Panc1 (cell line): Measurements from ENCODE around the gene TTLL6. TPM values are rescaled to one million over a fixed set of nuclear protein-coding genes. Genes with fewer than 3 reads are reported as not detected.

Source experiments
- ATAC-seq: fragments of 200-7000 bp; cut with Tn5 transposase; 2 replicates; pipeline ENCODE4 v1.9.1; 2020; ENCODE audit warnings: mild to moderate bottlenecking, moderate library complexity
- BruUV-seq: library from RNA; stranded (reverse); fragments of 400-500 nt; replicated peaks from 2 replicates; lab custom pipeline; 2021; lab: Mats Ljungman, UMichigan
- CTCF ChIA-PET: fragments of 300-600 bp; sonication (Branson Sonifier 250); formaldehyde crosslinking; loops from one replicate; lab custom pipeline; 2022; ENCODE audit warnings: antibody characterized with exemption; lab: Charles Lee
- POLR2A ChIA-PET: fragments of 300-600 bp; sonication (Branson Sonifier 250); formaldehyde crosslinking; loops from one replicate; lab custom pipeline; 2022; ENCODE audit warnings: antibody characterized with exemption; lab: Charles Lee
- DNase-seq: peaks from one replicate; pipeline ENCODE4 v3.0.0-alpha.2; 2010; ENCODE audit warnings: low read depth, low spot score
- H3K27ac ChIP-seq: 2 replicates; pipeline ENCODE4 v1.5.1; 2011; ENCODE audit warnings: mild to moderate bottlenecking, low read length, inconsistent platforms
- H3K27me3 ChIP-seq: fragments of 200-500 bp; sonication (Bioruptor generic); 2 replicates; pipeline ENCODE4 v1.6.0; 2014; ENCODE audit warnings: low read length, inconsistent platforms; ENCODE audit not compliant: control insufficient read depth, insufficient read depth
- H3K36me3 ChIP-seq: fragments of 200-500 bp; sonication (Bioruptor generic); 2 replicates; pipeline ENCODE4 v1.5.1; 2014; ENCODE audit warnings: inconsistent platforms, mild to moderate bottlenecking, low read length, moderate library complexity; ENCODE audit not compliant: control insufficient read depth, insufficient read depth
- H3K4me1 ChIP-seq: 2 replicates; pipeline ENCODE4 v1.5.1; 2011; ENCODE audit warnings: inconsistent platforms, mild to moderate bottlenecking, low read length, moderate library complexity; ENCODE audit not compliant: control insufficient read depth, insufficient read depth
- H3K4me3 ChIP-seq, 2 experiments: 2 replicates each; pipeline ENCODE4 v1.5.1; 2011 to 2012; ENCODE audit warnings: low read depth in 2 of 2, low read length in 2 of 2, mild to moderate bottlenecking in 2 of 2, inconsistent platforms in 1 of 2, moderate library complexity in 1 of 2
- H3K9me3 ChIP-seq: fragments of 200-500 bp; sonication (Bioruptor generic); 2 replicates; pipeline ENCODE4 v1.5.1; 2014; ENCODE audit warnings: low read depth, mild to moderate bottlenecking, inconsistent platforms, low read length, moderate library complexity; ENCODE audit not compliant: control insufficient read depth, insufficient read depth
- CTCF ChIP-seq: fragments of 450-650 bp; IDR thresholded peaks from 2 replicates; pipeline ENCODE4 v1.5.1; 2017; ENCODE audit warnings: mild to moderate bottlenecking
- POLR2AphosphoS5 ChIP-seq: IDR thresholded peaks from 2 replicates; pipeline ENCODE4 v1.6.1; 2012; ENCODE audit warnings: mild to moderate bottlenecking, low read depth, low read length, moderate library complexity
- REST ChIP-seq, 2 experiments: IDR thresholded peaks; 2 replicates each; pipeline ENCODE4 v1.6.1; 2011 to 2012; ENCODE audit warnings: low read depth in 2 of 2, control low read depth in 1 of 2, low read length in 1 of 2, mild to moderate bottlenecking in 1 of 2, moderate library complexity in 1 of 2; ENCODE audit not compliant: insufficient read depth in 1 of 2
- SIN3A ChIP-seq: IDR thresholded peaks from 2 replicates; pipeline ENCODE4 v1.6.1; 2012; ENCODE audit warnings: low read depth, mild to moderate bottlenecking, low read length, moderate library complexity, borderline replicate concordance; ENCODE audit not compliant: insufficient read depth
- TCF7L2 ChIP-seq: IDR thresholded peaks from 2 replicates; pipeline ENCODE4 v1.6.1; 2011; ENCODE audit warnings: mild to moderate bottlenecking, low read depth, low read length, inconsistent platforms
- in situ Hi-C: cut with HindIII; loops from 2 replicates; pipeline ENCODE4 v1.10.0; 2016; ENCODE audit warnings: low sequenced_read_pairs, low pct_unique_long_range_greater_than_20kb
- intact Hi-C: fragments of 100-400 bp; cut with micrococcal nuclease; formaldehyde crosslinking; loops from one replicate; pipeline ENCODE4 v1.10.0; 2022; ENCODE audit not compliant: unreplicated experiment
- total RNA-seq: library from RNA; stranded (reverse); gene quantifications from one replicate; pipeline ENCODE4 v1.2.1, GENCODE V29; 2021; ENCODE audit not compliant: unreplicated experiment

Gene TTLL6
- total RNA-seq, 1 experiment from 2014 or later: 2.5 TPM

- ATAC-seq (no peak), DNase-seq (no peak)
- Histone ChIP-seq H3K27ac (no peak overlapping the region), H3K27me3 (no peaks in the 10 kb centered on the region), H3K36me3 (no peaks in the 10 kb centered on the region), H3K4me3 (no peak overlapping the region), H3K4me1 (no peaks in the 10 kb centered on the region), H3K9me3 (no peaks in the 10 kb centered on the region)
- intact Hi-C loops (no loop called here), in situ Hi-C loops (no loop called here)
- no peak for TF ChIP-seq POLR2AphosphoS5
- no peak for TF ChIP-seq CTCF
- no peak for TF ChIP-seq REST (IDR thresholded peaks at IDR 0.05; ENCODE audit: insufficient read depth in 1 of 2, low read depth in 2 of 2, low read length in 1 of 2)
- no peak for TF ChIP-seq TCF7L2
- TF ChIP-seq SIN3A: no peak
- ChIA-PET CTCF (no interaction called here), POLR2A (no interaction called here)
- no TSS peak for BruUV-seq
These were observed 46.1 kb downstream of the TTLL6 start for GRCh38 chr17:48770954-48771353.

- ChIA-PET CTCF (interaction anchor here (0.5 to 1.3 kb wide), 3 partner anchors 31 to 110 kb away, joined by 3 to 8 read pairs (median 4); no protein-coding TSS in a partner anchor), POLR2A (no interaction called here)
- H3K9me3 ChIP-seq: no peaks in the 10 kb centered on the region
- no TSS peak for BruUV-seq
- H3K27me3 ChIP-seq: no peaks in the 10 kb centered on the region
- no peaks in the 10 kb centered on the region for H3K4me1 ChIP-seq
- DNase-seq (no peak), ATAC-seq (no peak)
- no peak overlapping the region for H3K4me3 ChIP-seq
- in situ Hi-C loops (no loop called here), intact Hi-C loops (no loop called here)
- no peak for TF ChIP-seq TCF7L2
- TF ChIP-seq CTCF: no peak
- no peak for TF ChIP-seq REST (IDR thresholded peaks at IDR 0.05; ENCODE audit: insufficient read depth in 1 of 2, low read depth in 2 of 2, low read length in 1 of 2)
- no peak for TF ChIP-seq POLR2AphosphoS5
- TF ChIP-seq SIN3A: no peak
- no peak overlapping the region for H3K27ac ChIP-seq
- no peaks in the 10 kb centered on the region for H3K36me3 ChIP-seq
These were observed 47.9 kb downstream of the TTLL6 start for GRCh38 chr17:48769009-48769675.
